HepG2 (cell line): Measurements from ENCODE around the gene RPL36AL. TPM values are rescaled to one million over a fixed set of nuclear protein-coding genes. Genes with fewer than 3 reads are reported as not detected.
A peak's percentile ranks its signal among the peaks of the same experiment; 100 is the strongest.

Source experiments
- ARNT ChIP-seq: fragments of 450-650 bp; IDR thresholded peaks from 2 replicates; pipeline ENCODE4 v1.6.1; 2017
- ATF1 ChIP-seq: IDR thresholded peaks from 2 replicates; pipeline ENCODE4 v1.6.1; 2016; ENCODE audit warnings: mild to moderate bottlenecking, control low read depth
- DBP ChIP-seq: sonication (generic); formaldehyde crosslinking; IDR thresholded peaks from 2 replicates; pipeline ENCODE4 v1.4.0; 2020; ENCODE audit warnings: missing genetic modification reagents; ENCODE audit errors: not compliant biosample characterization
- DRAP1 ChIP-seq: IDR thresholded peaks from 2 replicates; pipeline ENCODE4 v1.6.1; 2016; ENCODE audit warnings: missing genetic modification reagents, missing compliant biosample characterization
- EHMT2 ChIP-seq: fragments of 200-600 bp; sonication (generic); IDR thresholded peaks from 2 replicates; pipeline ENCODE4 v1.7.0; 2017; ENCODE audit warnings: antibody characterized with exemption, low read depth, low read length, borderline replicate concordance
- ELF1 ChIP-seq: sonication (generic); formaldehyde crosslinking; IDR thresholded peaks from 2 replicates; pipeline ENCODE4 v1.4.0; 2020; ENCODE audit warnings: missing genetic modification reagents
- GMEB2 ChIP-seq: IDR thresholded peaks from 2 replicates; pipeline ENCODE4 v1.6.1; 2016; ENCODE audit warnings: missing biosample characterization, missing genetic modification reagents, low read depth
- HIC2 ChIP-seq: sonication (generic); formaldehyde crosslinking; IDR thresholded peaks from 2 replicates; pipeline ENCODE4 v1.9.0; 2022; ENCODE audit warnings: low read depth, missing genetic modification reagents
- HOXA9 ChIP-seq: sonication (generic); formaldehyde crosslinking; IDR thresholded peaks from 2 replicates; pipeline ENCODE4 v1.8.1; 2022; ENCODE audit warnings: missing genetic modification reagents, mild to moderate bottlenecking, moderate library complexity, borderline replicate concordance
- IRF2 ChIP-seq: IDR thresholded peaks from 2 replicates; pipeline ENCODE4 v1.6.1; 2018; ENCODE audit warnings: missing genetic modification reagents, missing compliant biosample characterization
- NFE2L2 ChIP-seq: fragments of 150-350 bp; IDR thresholded peaks from 2 replicates; pipeline ENCODE4 v1.6.1; 2014; ENCODE audit warnings: low read length
- NR2F1 ChIP-seq, 2 experiments: fragments of 450-650 bp in 1 of 2; formaldehyde crosslinking in 1 of 2; IDR thresholded peaks; 2 replicates each; pipeline versions ENCODE4 v1.5.0 to v1.6.1; 2016 to 2020; ENCODE audit warnings: mild to moderate bottlenecking in 1 of 2, missing compliant biosample characterization in 1 of 2, missing genetic modification reagents in 1 of 2, moderate library complexity in 1 of 2
- RORA ChIP-seq: sonication (generic); formaldehyde crosslinking; IDR thresholded peaks from 2 replicates; pipeline ENCODE4 v1.5.0; 2020; ENCODE audit warnings: mild to moderate bottlenecking, missing genetic modification reagents, moderate library complexity
- SRSF4 ChIP-seq: fragments of 200-400 bp; formaldehyde crosslinking; IDR thresholded peaks from one replicate; pipeline ENCODE4 v1.6.1; 2018; ENCODE audit warnings: mild to moderate bottlenecking, low read depth, low read length, moderate library complexity; ENCODE audit not compliant: poor library complexity, severe bottlenecking
- XBP1 ChIP-seq: sonication (generic); formaldehyde crosslinking; IDR thresholded peaks from 2 replicates; pipeline ENCODE4 v1.5.0; 2020; ENCODE audit warnings: missing genetic modification reagents
- ZNF256 ChIP-seq: sonication (generic); formaldehyde crosslinking; conservative IDR thresholded peaks from 2 replicates; pipeline ENCODE4 v1.4.0; 2020; ENCODE audit warnings: missing genetic modification reagents
- ZNF264 ChIP-seq: sonication (generic); formaldehyde crosslinking; IDR thresholded peaks from 2 replicates; pipeline ENCODE4 v1.4.0; 2020; ENCODE audit warnings: missing genetic modification reagents
- ZNF343 ChIP-seq: sonication (generic); formaldehyde crosslinking; IDR thresholded peaks from 2 replicates; pipeline ENCODE4 v1.4.0; 2020; ENCODE audit warnings: mild to moderate bottlenecking, missing genetic modification reagents
- ZNF510 ChIP-seq: sonication (generic); formaldehyde crosslinking; IDR thresholded peaks from 2 replicates; pipeline ENCODE4 v1.4.0; 2020; ENCODE audit warnings: low read depth, mild to moderate bottlenecking, missing genetic modification reagents
- ZNF556 ChIP-seq: sonication (generic); formaldehyde crosslinking; IDR thresholded peaks from 2 replicates; pipeline ENCODE4 v1.4.0; 2020; ENCODE audit warnings: mild to moderate bottlenecking, missing genetic modification reagents, borderline replicate concordance
- ZNF678 ChIP-seq: sonication (generic); formaldehyde crosslinking; IDR thresholded peaks from 2 replicates; pipeline ENCODE4 v1.4.0; 2020; ENCODE audit warnings: mild to moderate bottlenecking, missing genetic modification reagents
- ZNF746 ChIP-seq: sonication (generic); formaldehyde crosslinking; IDR thresholded peaks from 2 replicates; pipeline ENCODE4 v1.8.0; 2022; ENCODE audit warnings: mild to moderate bottlenecking, missing genetic modification reagents
- ZNF781 ChIP-seq: sonication (generic); formaldehyde crosslinking; IDR thresholded peaks from 2 replicates; pipeline ENCODE4 v1.5.1; 2020; ENCODE audit warnings: borderline replicate concordance, mild to moderate bottlenecking, missing genetic modification reagents; ENCODE audit errors: not compliant biosample characterization
- ZNF800 ChIP-seq: sonication (generic); formaldehyde crosslinking; IDR thresholded peaks from 2 replicates; pipeline ENCODE4 v1.4.0; 2020; ENCODE audit warnings: missing genetic modification reagents
- polyA plus RNA-seq, 8 experiments: library from polyadenylated mRNA; depleted of rRNA in 3 of 8; stranded (reverse) in 7 of 8; unstranded in 1 of 8; fragments of >200 nt; fragmentation: Illumina TruSeq in 4 of 8; extraction: Trizol in 4 of 8; gene quantifications; 2 replicates each; pipeline versions ENCODE4 v1.2.1 to v1.2.3, GENCODE V29; 2011 to 2016; ENCODE audit warnings: low read depth in 4 of 8, missing spikeins in 1 of 8, mixed read lengths in 1 of 8; ENCODE audit not compliant: insufficient read depth in 1 of 8
- total RNA-seq, 5 experiments: library from RNA; depleted of rRNA; stranded (reverse); fragments of >200 nt; fragmentation: Illumina TruSeq; extraction: Trizol; gene quantifications; 2 replicates each; pipeline ENCODE4 v1.2.3, GENCODE V29; 2016; ENCODE audit warnings: low read depth in 1 of 5

RPL36AL gene
- total and polyA plus RNA-seq, 2 of the 13 experiments (the other 11 are each of a cell fraction or from before 2014, with no cell fraction given), result 90.0 to 294 TPM

- peak; percentile 44 for TF ChIP-seq HIC2 (CRISPR knock-in tag)
- 0 out of 2 replicates have a peak, but pooled peaks have one; percentile 52 for TF ChIP-seq XBP1 (CRISPR knock-in tag)
- TF ChIP-seq DRAP1, result peak; percentile 72
- peak; percentile 93 for TF ChIP-seq ZNF800
- TF ChIP-seq DBP, result no peak
- TF ChIP-seq ATF1 (CRISPR knock-in tag), result no peak
- no peak for TF ChIP-seq EHMT2
- TF ChIP-seq ZNF556 (CRISPR knock-in tag), result peak; percentile 65; the same call in 1 of the 2 replicates
- no peak for TF ChIP-seq ZNF678 (CRISPR knock-in tag)
- TF ChIP-seq HOXA9 (CRISPR knock-in tag), result no peak
- TF ChIP-seq ELF1, result peak; percentile 72
- peak; percentile 80; the same call in 1 of the 2 replicates for TF ChIP-seq IRF2 (CRISPR knock-in tag)
- no peak for TF ChIP-seq SRSF4
- no peak for TF ChIP-seq NR2F1 (CRISPR knock-in tag; IDR thresholded peaks at IDR 0.05)
- no peak for TF ChIP-seq ZNF343 (CRISPR knock-in tag)
- peak; percentile 89 for TF ChIP-seq ZNF781 (CRISPR knock-in tag)
- TF ChIP-seq ZNF264 (CRISPR knock-in tag), result peak; percentile 71; the same call in 1 of the 2 replicates
- TF ChIP-seq ZNF256 (CRISPR knock-in tag), result peak; percentile 19; the same call in 1 of the 2 replicates
- TF ChIP-seq ARNT, result no peak
- no peak for TF ChIP-seq NFE2L2
- no peak for TF ChIP-seq RORA (CRISPR knock-in tag)
- TF ChIP-seq ZNF510 (CRISPR knock-in tag), result no peak
- TF ChIP-seq ZNF746 (CRISPR knock-in tag), result peak; percentile 43
- TF ChIP-seq GMEB2 (CRISPR knock-in tag), result no peak; the same call in 1 of the 2 replicates
Measured at GRCh38 chr14:49598485-49599300, 21.7 kb downstream of the RPL36AL start, which contains the start of gene LRR1 (continued).
